Large intestine (tissue), 3 donors: ENCODE data around the gene FFAR2. TPM values are rescaled to one million over a fixed set of nuclear protein-coding genes. Genes with fewer than 3 reads are reported as not detected.
"Not testable (repeated sequence)": the region's sequence is repeated elsewhere in the genome, so short reads cannot be mapped to it uniquely, and the experiment has no call there.

ENCODE experiments used
- DNase-seq, 2 donors: peaks; one replicate each; pipeline versions ENCODE4 v3.0.0 to v3.0.0-alpha.2; 2013
- H3K27ac ChIP-seq: one replicate; pipeline ENCODE4 v1.5.1; 2013; ENCODE audit warnings: low read length
- H3K27me3 ChIP-seq: 2 replicates; pipeline ENCODE4 v1.6.1; 2013; ENCODE audit warnings: low read length; ENCODE audit not compliant: control insufficient read depth, insufficient read depth
- H3K36me3 ChIP-seq: 2 replicates; pipeline ENCODE4 v1.6.1; 2013; ENCODE audit warnings: low read length; ENCODE audit not compliant: control insufficient read depth, insufficient read depth
- H3K4me1 ChIP-seq: one replicate; pipeline ENCODE4 v1.6.1; 2013; ENCODE audit warnings: low read length; ENCODE audit not compliant: control insufficient read depth, insufficient read depth
- H3K4me3 ChIP-seq: one replicate; pipeline ENCODE4 v1.5.1; 2013; ENCODE audit warnings: low read length
- H3K9me3 ChIP-seq: one replicate; pipeline ENCODE4 v1.6.1; 2013; ENCODE audit warnings: mild to moderate bottlenecking, low read depth, low read length, moderate library complexity; ENCODE audit not compliant: control insufficient read depth
- WGBS: methylation state at CpG from one replicate; pipeline ENCODE4 v1.1.5; 2013; ENCODE audit warnings: low lambda C conversion rate; ENCODE audit not compliant: insufficient coverage; 5-methylcytosine and 5-hydroxymethylcytosine counted together
- polyA plus RNA-seq: library from polyadenylated mRNA; unstranded; fragments of 120-200 nt; gene quantifications from one replicate; pipeline ENCODE4 v1.2.1, GENCODE V29; 2013

The FFAR2 gene
- polyA plus RNA-seq, 1 donor, result 3.1 TPM

- peaks cover 13% of the 10 kb centered on the region for H3K4me1 ChIP-seq
- 60% methylated on average over 1 of the region's 3 CpGs for WGBS
- no peak overlapping the region for H3K27ac ChIP-seq
- no peaks in the 10 kb centered on the region for H3K27me3 ChIP-seq
- H3K4me3 ChIP-seq, result no peak overlapping the region
- H3K9me3 ChIP-seq, result no peaks in the 10 kb centered on the region
- H3K36me3 ChIP-seq, result no peaks in the 10 kb centered on the region
- no peak for DNase-seq
Observed at GRCh38 chr19:35455616-35456201, 7.7 kb downstream of the FFAR2 start.

- Histone ChIP-seq H3K27ac (no peak overlapping the region), H3K36me3 (no peaks in the 10 kb centered on the region), H3K4me1 (peaks cover 13% of the 10 kb centered on the region), H3K27me3 (no peaks in the 10 kb centered on the region), H3K4me3 (no peak overlapping the region), H3K9me3 (no peaks in the 10 kb centered on the region)
- WGBS, result no CpG with 5 or more reads among the region's 5 CpGs
- no peak for DNase-seq
Observed at GRCh38 chr19:35457173-35457572, 9.1 kb downstream of the FFAR2 start.

- H3K4me1 ChIP-seq, result peaks cover 13% of the 10 kb centered on the region
- H3K36me3 ChIP-seq, result no peaks in the 10 kb centered on the region
- WGBS, result 13% methylated on average over 1 of the region's 1 CpG
- no peaks in the 10 kb centered on the region for H3K9me3 ChIP-seq
- no peaks in the 10 kb centered on the region for H3K27me3 ChIP-seq
- H3K27ac ChIP-seq, result peak overlapping the region; percentile 48
- no peak for DNase-seq
- H3K4me3 ChIP-seq, result no peak overlapping the region
Observed at GRCh38 chr19:35458192-35458591, 10.1 kb downstream of the FFAR2 start.

DNA sequence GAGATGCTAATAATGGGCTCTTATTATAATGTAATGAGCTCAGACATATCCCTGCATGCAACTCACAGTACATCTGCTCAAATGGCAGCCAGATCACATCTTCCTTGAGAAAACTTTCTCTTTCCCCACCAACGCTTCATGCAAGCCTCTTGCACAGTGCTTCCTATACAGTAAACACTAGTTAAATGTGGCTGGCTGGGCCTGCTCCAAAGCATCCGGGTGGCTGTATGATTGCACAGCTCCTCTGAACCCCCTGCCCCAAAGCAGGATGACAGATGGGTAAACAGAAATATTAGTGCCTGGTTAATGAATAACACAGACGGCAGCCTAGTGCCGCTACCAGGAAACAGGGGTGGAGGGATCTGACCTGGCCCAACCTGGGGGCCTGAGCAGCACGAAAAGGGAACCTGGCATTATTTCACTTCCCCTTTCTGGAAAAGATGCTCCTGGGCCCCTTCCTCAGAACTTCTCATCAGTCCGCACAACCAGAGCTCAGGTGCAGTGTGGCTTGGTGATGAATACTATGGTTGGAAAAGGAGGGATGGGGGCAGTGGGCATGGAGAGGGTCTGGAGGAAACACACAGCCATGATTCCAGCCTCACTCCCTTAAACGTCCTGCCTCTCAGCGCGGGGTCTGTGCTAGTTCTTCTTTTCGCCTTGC, 10.8 kb downstream of the FFAR2 start:
- H3K4me3 ChIP-seq, result no peak overlapping the region
- WGBS, result 0% methylated on average over 1 of the region's 10 CpGs

GRCh38 chr19:35459414-35460082, 11.5 kb downstream of the FFAR2 start:
- H3K4me3 ChIP-seq, result no peak overlapping the region
- peak in 1 of 2 donors; percentile 40 for DNase-seq

More for the DNA sequence above, 10.8 kb downstream of the FFAR2 start:
- no peaks in the 10 kb centered on the region for H3K9me3 ChIP-seq
- no peaks in the 10 kb centered on the region for H3K27me3 ChIP-seq
- peak overlapping the region; percentile 50 for H3K27ac ChIP-seq
- DNase-seq, result peak; percentile 44 to 78
- no peaks in the 10 kb centered on the region for H3K36me3 ChIP-seq
- H3K4me1 ChIP-seq, result peaks cover 13% of the 10 kb centered on the region

GRCh38 chr19:35460608-35461007, 12.6 kb downstream of the FFAR2 start:
- Histone ChIP-seq H3K9me3 (no peaks in the 10 kb centered on the region), H3K4me3 (no peak overlapping the region), H3K27me3 (no peaks in the 10 kb centered on the region), H3K4me1 (peaks cover 13% of the 10 kb centered on the region), H3K36me3 (no peaks in the 10 kb centered on the region), H3K27ac (no peak overlapping the region)
- DNase-seq, result no peak
- WGBS, result 52% methylated on average over 2 of the region's 10 CpGs

More at GRCh38 chr19:35459414-35460082, 11.5 kb downstream of the FFAR2 start:
- WGBS, result no CpG with 5 or more reads among the region's 14 CpGs
- no peaks in the 10 kb centered on the region for H3K36me3 ChIP-seq
- peaks cover 13% of the 10 kb centered on the region for H3K4me1 ChIP-seq
- peak overlapping the region; percentile 50 for H3K27ac ChIP-seq
- no peaks in the 10 kb centered on the region for H3K27me3 ChIP-seq
- no peaks in the 10 kb centered on the region for H3K9me3 ChIP-seq

- DNase-seq, result no peak
- no CpG with 5 or more reads among the region's 9 CpGs for WGBS
- Histone ChIP-seq H3K4me1 (peaks cover 13% of the 10 kb centered on the region), H3K4me3 (no peak overlapping the region), H3K36me3 (no peaks in the 10 kb centered on the region), H3K27ac (no peak overlapping the region), H3K27me3 (no peaks in the 10 kb centered on the region), H3K9me3 (no peaks in the 10 kb centered on the region)
Observed at GRCh38 chr19:35461060-35461459, 13.0 kb downstream of the FFAR2 start.

DNA sequence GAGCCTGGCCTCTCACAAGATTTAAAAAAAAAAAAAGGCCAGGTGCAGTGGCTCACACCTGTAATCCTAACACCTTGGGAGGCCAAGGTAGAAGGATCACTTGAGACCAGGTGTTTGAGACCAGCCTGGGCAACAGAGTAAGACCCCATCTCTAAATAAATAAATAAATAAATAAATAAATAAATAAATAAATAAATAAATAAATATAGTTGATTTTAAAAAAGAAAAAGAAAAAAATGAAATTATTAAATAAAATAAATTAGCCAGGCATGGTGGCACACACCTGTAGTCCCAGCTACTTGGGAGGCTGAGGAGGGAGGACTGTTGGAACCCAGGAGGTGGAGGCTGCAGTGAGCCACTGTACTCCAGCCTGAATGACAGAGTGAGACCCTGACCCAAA, 13.7 kb downstream of the FFAR2 start:
- H3K27ac ChIP-seq, result not testable (repeated sequence)
- H3K4me1 ChIP-seq, result peaks cover 13% of the 10 kb centered on the region

DNA sequence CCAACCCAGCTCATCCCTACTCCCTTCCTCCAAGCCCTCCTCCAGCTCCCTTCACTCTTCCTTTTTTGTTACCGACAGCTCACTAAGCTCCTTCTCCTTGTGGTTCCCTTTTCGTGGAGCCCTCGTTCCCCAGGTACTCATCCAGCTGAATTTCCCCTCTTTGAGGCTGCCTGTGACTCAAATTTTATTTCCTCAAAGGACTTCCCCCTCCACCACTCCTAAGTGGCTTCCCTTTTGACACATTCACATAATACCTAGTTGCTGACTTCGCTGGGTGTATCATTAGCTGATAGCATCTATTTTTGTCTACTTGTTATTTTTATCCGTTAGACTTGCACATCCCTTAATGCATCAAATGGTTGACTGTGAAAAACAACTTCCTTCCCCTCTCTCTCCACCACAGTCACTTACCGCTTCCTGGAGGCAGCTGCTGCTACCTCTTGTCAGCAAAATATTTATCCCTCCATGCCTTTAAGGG, 14.5 kb downstream of the FFAR2 start:
- 80% methylated on average over 3 of the region's 6 CpGs for WGBS

More for the DNA sequence above, 13.7 kb downstream of the FFAR2 start:
- DNase-seq, H3K36me3 ChIP-seq, H3K9me3 ChIP-seq, H3K27me3 ChIP-seq, H3K4me3 ChIP-seq: not testable (repeated sequence)

GRCh38 chr19:35462956-35463355, 14.9 kb downstream of the FFAR2 start:
- H3K36me3 ChIP-seq, H3K27me3 ChIP-seq, DNase-seq, H3K4me3 ChIP-seq, H3K4me1 ChIP-seq, H3K27ac ChIP-seq, H3K9me3 ChIP-seq: not testable (repeated sequence)
- no CpG with 5 or more reads among the region's 7 CpGs for WGBS

More for the DNA sequence above, 14.5 kb downstream of the FFAR2 start:
- peak overlapping the region; percentile 12 for H3K27ac ChIP-seq
- no peaks in the 10 kb centered on the region for H3K27me3 ChIP-seq
- no peak overlapping the region for H3K4me3 ChIP-seq
- peak in 1 of 2 donors; percentile 42 for DNase-seq
- H3K36me3 ChIP-seq, result no peaks in the 10 kb centered on the region
- no peaks in the 10 kb centered on the region for H3K9me3 ChIP-seq
- H3K4me1 ChIP-seq, result peaks cover 12% of the 10 kb centered on the region
